Anterior cingulate cortex (tissue), 58 donors: ENCODE data around the gene FRAT2.

ENCODE experiments used
- DNase-seq, 58 donors: peaks; one replicate each; lab custom pipeline; 2025; lab: John Stamatoyannopoulos, UW

FRAT2 gene

GRCh38 chr10:97327348-97328294 is 6.9 kb downstream of the FRAT2 start:
- DNase-seq, result no peak

DNA sequence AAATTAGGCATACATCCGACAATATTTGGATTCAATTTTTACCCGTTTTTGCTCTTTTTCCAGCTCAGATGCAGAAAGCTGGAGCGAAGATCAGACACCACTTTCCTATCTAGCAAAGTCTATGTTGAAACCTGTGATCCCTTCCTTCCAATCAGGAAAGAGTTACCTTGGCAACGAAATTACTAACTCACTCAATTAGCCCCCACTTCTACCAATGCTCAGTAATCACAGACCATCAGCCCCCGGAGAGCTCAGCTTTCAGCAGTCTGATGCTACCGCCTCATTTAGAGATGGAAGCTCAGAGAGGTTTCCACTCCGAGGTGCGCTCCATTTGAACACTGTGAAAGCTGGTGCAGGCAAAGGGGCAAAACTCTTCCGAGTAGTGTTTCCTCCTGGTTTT is 8.8 kb downstream of the FRAT2 start:
- DNase-seq, result peak in 1 of 58 donors; percentile 21

DNA sequence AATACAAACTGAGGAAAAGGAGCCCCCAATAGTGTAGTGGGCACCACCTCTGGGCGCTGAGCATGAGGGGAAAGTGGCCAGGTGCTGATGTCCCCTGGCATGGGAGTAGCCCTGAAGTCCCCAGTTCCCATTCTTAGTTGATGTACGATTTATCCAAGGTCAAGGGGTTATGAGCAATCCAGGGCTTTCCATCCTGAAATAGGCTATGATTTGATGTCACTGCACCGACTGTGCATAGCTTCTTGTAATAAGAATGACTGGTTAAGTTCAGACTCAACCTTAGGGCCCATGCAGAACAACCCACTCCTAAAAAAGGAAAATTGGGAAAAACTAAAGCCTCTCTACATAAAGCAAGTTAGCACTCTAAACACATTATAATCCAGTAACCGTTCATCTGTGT is 11.0 kb downstream of the FRAT2 start:
- DNase-seq, result no peak

GRCh38 chr10:97321804-97322190 is 12.7 kb downstream of the FRAT2 start:
- peak in 20 of 58 donors; percentile 6 to 68 (median 20) for DNase-seq

GRCh38 chr10:97321032-97321803 is 13.3 kb downstream of the FRAT2 start:
- DNase-seq, result peak in 42 of 58 donors; percentile 10 to 74 (median 36)

DNA sequence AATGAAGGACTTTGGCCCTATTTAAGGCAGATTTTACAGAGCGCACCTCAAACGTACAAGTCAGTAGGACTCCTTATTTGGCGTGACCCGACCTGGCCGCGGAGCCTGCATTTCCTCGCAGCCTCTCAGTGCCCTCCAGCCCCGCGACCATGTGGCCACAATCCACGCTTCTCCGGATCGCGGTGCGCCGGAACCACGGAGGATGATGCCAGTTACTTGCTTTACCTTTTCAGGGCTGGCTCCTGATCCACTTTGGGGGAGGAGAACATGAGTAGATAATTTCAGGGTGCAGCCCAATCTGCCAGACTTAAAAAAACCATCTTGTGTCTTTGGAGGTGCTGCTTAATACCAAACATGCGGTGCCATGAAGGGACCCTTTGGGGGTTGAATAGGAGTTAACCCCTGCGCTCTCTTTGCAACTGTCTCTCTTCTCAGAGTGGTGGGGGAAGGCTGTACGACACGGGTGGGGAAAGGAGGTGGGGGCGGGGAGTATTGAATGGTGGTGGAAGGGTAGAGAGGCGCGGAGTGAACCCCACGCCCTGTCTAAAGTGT is 14.0 kb downstream of the FRAT2 start:
- DNase-seq, result peak in 5 of 58 donors; percentile 14 to 47 (median 25)

DNA sequence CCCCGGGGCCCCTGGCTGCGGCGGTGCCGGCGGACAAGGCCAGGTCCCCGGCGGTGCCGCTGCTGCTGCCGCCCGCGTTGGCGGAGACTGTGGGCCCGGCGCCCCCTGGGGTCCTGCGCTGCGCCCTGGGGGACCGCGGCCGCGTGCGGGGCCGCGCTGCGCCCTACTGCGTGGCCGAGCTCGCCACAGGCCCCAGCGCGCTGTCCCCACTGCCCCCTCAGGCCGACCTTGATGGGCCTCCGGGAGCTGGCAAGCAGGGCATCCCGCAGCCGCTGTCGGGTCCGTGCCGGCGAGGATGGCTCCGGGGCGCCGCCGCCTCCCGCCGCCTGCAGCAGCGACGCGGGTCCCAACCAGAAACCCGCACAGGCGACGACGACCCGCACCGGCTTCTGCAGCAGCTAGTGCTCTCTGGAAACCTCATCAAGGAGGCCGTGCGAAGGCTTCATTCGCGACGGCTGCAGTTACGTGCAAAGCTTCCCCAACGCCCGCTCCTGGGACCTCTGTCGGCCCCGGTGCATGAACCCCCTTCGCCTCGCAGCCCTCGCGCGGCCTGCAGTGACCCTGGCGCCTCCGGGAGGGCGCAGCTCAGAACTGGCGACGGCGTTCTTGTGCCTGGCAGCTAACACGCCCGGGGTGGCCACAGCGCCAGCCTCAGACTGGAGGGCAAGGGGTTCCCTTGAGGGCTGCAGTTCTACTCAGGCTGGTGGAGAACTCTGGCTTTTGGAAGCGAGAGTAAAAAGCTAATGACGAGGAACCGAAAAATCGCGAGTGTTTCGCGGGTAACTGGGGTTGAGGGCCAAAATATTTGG is 14.7 kb downstream of the FRAT2 start:
- peak in 39 of 58 donors; percentile 8 to 58 (median 35) for DNase-seq

DNA sequence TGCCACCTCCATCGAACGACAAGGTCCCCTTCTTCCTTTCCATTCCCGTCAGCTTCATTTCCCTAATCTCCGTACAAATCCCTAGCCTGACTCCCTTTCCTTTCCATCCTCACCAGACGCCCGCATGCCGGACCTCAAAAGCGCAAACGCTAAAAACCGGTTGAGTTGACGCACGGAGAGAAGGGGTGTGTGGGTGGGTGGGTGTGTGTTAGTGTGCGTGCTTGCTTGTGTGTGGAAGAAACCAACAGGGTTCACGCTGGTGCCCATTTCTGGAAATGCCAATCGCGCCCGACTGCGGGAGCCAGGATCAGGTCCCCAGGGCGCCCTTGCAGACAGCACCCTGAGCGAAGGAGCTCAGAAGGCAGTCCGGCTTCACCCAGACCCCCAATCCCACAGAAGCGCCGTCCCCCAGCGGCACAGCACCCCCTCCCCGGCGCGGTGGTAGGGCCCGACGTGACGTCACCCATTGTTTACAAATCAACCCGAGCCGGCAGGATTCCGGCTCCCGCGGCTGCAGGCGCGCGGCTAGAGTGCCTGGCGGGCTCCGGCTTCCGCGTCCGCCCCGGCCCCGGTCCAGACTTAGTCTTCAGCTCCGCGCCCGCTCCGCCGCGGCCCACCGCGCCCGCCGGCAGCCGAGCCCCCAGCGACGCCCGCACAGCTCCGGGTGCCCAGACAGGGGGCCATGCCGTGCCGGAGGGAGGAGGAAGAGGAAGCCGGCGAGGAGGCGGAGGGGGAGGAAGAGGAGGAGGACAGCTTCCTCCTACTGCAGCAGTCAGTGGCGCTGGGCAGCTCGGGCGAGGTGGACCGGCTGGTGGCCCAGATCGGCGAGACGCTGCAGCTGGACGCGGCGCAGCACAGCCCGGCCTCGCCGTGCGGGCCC is 15.5 kb downstream of the FRAT2 start, which contains the start of gene FRAT1:
Gene FRAT1 (plus strand): TSS at position 500 of the 880 bp plus-strand sequence. CDS start 183 bp downstream, at position 683.
- peak in 57 of 58 donors; percentile 65 to 95 (median 85) for DNase-seq

GRCh38 chr10:97314671-97315070 is 19.9 kb downstream of the FRAT2 start:
- DNase-seq, result no peak

DNA sequence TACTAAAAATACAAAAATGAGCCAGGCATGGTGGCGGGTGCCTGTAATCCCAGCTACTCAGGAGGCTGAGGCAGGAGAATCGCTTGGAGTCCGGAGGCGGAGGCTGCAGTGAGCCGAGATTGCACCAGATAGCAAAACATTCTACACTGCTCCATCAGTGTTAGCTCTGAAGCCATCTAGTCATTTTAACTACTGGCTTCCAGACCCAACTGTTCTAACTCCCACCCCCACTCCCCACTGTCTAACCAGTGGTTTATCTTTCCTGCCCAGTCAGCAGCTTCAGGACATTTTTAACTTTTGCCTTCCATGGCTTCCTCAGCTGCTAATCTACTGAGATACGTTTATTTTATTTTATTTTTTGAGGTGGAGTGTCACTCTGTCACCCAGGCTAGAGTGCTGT is 21.6 kb downstream of the FRAT2 start:
- no peak for DNase-seq

GRCh38 chr10:97311111-97311626 is 23.4 kb downstream of the FRAT2 start:
- no peak for DNase-seq

DNA sequence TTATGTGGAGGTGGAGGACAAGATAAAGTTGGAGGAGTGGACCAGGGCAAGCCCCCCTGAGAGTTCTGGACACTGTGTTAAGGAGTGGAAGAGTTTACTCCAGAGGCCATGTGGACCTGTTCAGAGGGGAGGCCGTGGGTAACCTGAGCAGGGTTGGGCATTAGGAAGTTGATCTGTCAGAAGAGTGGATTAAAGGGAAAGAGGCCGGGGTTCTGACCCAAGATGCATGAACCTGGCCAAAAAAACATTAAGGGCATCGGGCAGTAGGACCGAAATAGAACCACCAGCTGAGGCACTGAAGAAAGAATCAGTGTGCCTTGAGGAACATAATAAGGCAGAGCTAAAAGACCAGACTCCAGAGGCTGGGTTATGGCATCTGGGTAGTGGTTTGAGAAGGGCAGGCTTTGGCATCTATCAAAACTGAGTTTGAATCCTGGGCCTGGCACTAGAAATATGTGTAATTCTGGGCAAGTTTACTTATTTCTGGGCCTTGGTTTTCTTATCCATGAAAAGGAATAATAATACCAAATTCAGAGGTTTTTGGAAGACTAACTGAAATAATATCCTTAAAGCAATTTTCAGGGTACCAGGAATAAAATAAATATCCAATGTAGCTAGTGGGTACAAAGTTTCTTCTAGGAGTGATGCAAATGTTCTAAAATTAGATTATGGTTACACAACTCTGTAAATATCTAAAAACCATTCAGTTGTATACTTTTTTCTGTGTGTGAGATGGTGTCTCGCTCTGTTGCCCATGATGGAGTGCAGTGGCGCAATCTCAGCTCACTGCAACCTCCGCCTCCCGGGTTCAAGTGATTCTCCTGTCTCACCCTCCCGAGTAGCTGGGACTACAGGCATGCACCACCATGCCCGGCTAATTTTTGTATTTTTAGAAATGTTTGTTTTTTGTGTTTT is 26.4 kb downstream of the FRAT2 start:
- DNase-seq, result no peak

- no peak for DNase-seq
Observed at GRCh38 chr10:97307441-97307840, 27.1 kb downstream of the FRAT2 start.

DNA sequence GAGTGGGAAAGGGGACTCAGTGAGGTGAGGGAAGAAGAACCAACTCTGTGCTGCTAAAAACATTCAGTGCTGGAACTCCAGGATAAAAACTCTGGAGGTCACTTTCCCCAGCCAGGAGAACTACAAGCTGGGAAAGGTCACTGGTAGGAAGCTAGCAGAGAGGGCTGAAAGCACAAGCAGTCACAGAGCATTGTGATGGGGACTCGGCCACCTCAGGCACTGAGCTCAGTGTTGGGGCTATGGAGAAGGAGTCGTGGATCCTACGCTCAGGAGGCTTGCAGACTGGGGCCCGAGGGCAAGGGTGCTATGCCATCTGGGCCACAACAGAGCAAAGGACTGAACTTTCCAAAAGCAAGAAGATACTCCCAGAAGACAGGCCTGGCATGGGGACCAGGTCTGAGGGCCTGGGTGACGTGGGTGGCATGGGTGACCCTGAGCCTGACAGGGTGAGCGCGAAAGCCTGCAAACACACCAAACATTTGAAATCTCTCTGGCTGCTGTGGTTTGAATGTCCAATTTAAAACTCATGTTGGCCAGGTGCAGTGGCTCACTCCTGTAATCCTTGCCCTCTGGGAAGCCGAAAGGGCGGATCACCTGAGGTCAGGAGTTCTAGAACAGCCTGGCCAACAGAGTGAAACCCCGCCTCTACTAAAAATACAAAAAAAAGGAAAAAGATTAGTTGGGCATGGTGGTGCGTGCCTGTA is 32.3 kb downstream of the FRAT2 start:
- no peak for DNase-seq

DNA sequence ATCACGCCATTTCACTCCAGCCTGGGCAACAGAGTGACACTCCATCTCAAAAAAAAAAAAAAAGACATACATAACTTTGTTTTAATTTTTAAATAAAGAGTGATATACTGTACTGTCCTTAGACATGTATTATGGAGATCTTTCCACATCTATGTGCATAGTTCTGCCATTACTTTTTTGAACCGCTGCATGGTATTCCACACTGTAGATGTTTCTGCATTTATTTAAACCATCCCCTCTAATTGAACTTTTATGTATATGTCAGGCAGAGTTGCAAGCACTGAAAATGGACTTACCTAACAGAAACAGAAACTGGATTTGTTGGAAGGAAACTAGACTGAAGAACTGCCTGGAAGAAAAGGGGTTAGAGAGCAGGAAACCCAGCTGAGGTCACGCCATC is 33.5 kb downstream of the FRAT2 start:
- no peak for DNase-seq

DNA sequence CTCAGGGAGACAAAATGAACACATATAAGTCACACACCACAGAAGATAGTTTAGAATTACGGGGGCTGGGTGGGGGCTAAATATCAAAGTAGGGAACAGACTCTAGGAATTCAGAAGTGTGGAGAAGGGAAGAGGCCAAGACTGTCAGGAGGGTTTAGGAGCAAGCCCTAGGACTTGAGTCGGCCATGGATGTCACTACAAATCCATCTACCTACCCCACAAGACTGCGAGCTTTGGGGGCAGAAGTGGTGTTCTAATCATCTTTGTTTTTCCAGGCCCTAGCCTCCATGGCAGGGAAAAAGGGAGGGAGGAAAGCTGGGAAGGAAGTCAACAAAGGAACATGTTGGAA is 36.3 kb downstream of the FRAT2 start:
- DNase-seq, result no peak

- no peak for DNase-seq
Observed at GRCh38 chr10:97297556-97298222, 36.8 kb downstream of the FRAT2 start.
